ENCODE measurements around the gene RHEBL1.

DNA sequence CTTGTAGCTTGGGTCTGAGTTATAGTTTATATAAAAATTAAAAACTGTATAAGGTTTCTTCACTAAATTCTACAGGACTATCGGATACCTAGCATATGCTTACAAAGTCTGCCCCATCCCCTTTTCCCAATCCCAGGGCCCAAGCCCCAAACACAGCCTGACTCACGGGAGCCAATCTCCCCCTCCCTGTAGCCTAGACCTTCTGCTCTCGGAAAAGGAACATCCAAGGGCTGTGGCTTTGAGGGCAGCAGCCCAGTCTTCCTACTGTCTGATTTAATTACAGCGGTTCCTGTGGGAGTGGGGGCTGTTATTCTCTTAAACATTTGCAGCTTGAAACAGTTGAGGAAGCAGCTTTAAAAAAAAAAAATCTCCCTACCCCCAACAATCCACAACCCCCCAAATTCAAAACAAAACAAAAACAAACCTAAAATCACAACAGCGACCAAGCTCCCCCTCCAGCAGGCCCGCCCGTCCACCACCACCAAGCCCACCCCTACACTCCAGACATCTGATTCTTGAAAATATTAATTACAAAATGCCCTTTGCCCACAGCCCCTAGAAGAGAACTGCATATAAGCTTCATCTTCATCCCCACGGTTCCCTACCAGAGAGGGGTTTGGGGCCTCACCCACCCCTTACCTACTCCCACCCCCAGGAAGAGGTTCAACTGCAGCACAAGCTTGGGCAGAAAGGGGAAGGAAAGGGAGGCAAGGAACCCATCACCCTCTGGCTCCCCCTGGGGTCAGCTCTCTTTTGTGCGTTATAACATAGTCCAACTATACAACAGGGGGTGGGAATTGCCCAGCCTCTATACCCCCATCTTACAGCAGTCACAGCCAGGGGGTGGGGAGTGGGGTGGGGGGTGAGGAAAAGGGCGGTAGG, 50.1 kb downstream of the RHEBL1 start:
- TF ChIP-seq EZH2phosphoT487 (IDR thresholded peaks at IDR 0.05; ENCODE audit: insufficient read depth, low read depth): no peak
- TF ChIP-seq EZH2 (IDR thresholded peaks at IDR 0.05; ENCODE audit: insufficient read depth, poor library complexity, severe bottlenecking): no peak

Data from GM23248 (cell line).